Right forelimb (tissue), 1 donor: ENCODE results near the gene KRTAP1-4.
"Not testable (repeated sequence)": the region's sequence is repeated elsewhere in the genome, so short reads cannot be mapped to it uniquely, and the experiment has no call there.

Experiments used
- DNase-seq: peaks from one replicate; pipeline ENCODE4 v3.0.0-alpha.2; 2018

KRTAP1-4 gene

GRCh38 chr17:41046735-41047465, 16.9 kb upstream of the KRTAP1-4 start, which contains the start of gene KRTAP2-1:
Gene KRTAP2-1, minus strand, starts transcription at chr17:41047316. Its CDS starts 49 bp downstream, at chr17:41047267.
- DNase-seq: not testable (repeated sequence)

DNA sequence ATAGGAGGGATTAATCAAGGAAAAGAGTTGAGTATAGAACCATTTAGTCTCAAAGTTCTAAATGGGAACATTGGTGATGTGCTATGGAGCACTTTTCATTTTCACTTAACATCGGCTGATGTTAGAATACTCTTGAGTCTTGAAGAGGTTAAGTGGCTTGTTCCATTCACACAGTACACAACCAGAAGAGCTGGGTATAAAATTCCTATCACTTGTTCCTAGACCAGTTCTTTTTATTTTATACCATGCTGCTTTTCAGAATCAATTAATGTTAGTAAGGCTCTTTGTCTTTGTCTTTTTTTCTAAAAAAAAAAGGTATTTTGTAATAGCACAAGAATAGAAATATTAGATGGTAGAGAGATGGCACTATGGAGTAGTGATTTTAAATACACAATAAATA, 13.0 kb upstream of the KRTAP1-4 start:
- no peak for DNase-seq

DNA sequence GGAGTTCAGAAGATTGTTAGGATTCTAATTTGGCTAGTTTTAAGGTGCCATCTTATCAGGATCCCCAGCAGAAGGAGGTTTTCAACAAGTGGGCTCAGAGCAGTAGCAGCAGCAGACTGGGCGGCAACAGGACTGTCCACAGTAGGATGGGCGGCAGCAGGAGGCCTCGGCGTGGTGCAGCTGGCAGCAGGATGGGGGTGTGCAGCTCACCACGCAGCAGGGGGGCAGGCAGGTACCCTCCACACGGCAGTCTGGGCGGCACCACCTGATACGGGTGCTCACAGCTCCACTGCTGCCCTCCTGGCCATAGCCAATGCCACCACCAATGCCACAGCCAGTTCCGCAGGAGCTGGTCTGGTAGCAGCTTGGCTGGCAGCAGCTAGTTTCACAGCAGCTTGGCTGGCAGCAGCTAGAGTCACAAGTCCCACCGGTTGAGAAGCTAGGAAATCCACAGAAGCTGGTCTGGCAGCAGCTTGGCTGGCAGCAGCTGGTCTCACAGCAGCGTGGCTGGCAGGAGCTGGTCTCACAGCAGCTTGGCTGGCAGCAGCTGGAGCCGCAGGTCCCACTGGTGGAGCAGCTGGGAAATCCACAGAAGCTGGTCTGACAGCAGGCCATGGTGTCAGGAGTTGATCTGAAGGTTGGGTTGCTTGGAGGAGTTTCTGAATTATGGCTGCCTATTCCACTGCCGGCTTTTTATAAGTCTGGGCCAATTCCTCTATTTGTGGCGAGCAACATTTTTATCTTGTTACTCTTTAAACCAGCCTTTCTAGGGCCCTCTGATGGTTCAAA, 11.0 kb upstream of the KRTAP1-4 start, which contains the start of gene KRTAP1-1:
TSS of gene KRTAP1-1 (minus strand) at position 668 of the 789 bp plus-strand sequence. CDS start at position 615, 53 bp downstream.
- DNase-seq: peak; percentile 47

GRCh38 chr17:41037853-41038350, 7.9 kb upstream of the KRTAP1-4 start:
- no peak for DNase-seq

DNA sequence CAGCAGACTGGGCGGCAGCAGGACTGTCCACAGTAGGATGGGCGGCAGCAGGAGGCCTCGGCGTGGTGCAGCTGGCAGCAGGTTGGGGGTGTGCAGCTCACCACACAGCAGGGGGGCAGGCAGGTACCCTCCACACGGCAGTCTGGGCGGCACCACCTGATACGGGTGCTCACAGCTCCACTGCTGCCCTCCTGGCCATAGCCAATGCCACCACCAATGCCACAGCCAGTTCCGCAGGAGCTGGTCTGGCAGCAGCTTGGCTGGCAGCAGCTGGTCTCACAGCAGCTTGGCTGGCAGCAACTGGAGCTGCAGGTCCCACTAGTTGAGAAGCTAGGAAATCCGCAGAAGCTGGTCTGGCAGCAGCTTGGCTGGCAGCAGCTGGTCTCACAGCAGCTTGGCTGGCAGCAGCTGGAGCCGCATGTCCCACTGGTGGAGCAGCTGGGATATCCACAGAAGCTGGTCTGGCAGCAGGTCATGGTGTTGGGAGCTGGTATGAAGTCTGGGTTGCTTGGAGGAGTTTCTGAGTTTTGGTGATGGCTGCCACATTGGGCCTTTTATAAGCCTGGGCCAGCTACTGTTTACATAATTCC, 4.4 kb upstream of the KRTAP1-4 start, which contains the start of gene KRTAP1-3:
TSS of gene KRTAP1-3 (minus strand) at position 529 of the 590 bp plus-strand sequence. CDS start at position 476, 53 bp downstream.
- DNase-seq: not testable (repeated sequence)

DNA sequence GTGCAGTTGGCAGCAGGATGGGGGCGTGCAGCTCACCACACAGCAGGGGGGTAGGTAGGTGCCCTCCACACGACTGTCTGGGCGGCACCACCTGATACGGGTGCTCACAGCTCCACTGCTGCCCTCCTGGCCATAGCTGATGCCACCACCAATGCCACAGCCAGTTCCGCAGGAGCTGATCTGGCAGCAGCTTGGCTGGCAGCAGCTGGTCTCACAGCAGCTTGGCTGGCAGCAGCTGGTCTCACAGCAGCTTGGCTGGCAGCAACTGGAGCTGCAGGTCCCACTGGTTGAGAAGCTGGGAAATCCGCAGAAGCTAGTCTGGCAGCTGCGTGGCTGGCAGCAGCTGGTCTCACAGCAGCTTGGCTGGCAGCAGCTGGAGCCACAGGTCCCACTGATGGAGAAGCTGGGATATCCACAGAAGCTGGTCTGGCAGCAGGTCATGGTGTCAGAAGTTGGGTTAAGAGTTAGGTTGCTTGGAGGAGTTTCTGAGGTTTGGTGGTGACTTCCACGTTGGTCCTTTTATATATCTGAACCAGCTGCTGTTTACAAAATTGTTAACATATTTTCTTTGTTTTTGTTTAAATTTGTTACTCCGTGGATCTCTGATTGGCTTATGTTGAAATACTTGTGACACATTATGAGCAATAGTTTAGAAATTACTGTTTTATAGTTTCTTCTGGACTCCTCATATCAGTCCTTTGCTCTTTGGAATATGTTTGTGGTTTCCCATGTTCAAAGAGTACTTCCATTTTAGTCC, 3.1 kb downstream of the KRTAP1-4 start, which contains the start of gene KRTAP1-5:
TSS of gene KRTAP1-5 (minus strand) at position 494 of the 757 bp plus-strand sequence. CDS start at position 441, 53 bp downstream.
- DNase-seq: no peak

DNA sequence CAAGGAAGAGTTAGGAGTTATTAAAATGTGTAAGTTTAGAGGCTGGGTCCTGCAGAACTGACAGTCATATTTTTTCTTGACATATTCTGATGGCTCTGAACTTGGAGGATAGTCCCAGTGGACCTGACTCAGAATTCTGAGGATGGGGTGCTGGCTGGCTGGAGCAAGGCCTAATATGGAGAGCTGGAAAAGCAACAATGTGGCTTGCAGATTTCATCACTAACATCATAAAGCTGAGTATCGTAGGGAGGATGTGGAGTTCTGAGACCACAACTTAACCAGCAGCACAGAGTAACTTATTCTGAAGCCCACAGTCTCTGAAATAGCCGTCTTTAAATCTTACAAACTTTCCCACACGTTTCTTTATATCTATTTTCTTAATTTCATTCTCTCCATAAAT, 5.3 kb downstream of the KRTAP1-4 start:
- DNase-seq: no peak

GRCh38 chr17:41020336-41020735, 9.7 kb downstream of the KRTAP1-4 start:
- DNase-seq: no peak

GRCh38 chr17:41019415-41019814, 10.6 kb downstream of the KRTAP1-4 start:
- no peak for DNase-seq

DNA sequence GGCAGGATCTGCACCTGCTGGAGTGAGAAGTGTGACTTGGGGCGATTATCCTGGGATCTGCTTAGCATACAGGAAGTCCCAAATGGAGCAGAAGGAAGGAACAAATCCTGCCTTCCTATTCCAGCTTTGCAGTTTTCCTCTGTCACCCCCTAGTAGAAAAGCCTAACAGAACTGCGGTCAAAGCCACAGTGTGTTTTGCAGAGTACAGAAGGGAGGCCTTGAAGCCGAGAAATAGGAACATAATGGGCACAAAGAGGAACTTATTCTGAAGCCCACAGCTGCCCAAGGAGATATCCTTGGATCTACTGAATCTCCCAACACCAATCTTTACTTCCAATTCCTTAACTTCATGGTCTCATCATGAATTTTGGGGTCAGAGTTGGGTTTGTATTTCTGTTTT, 11.5 kb downstream of the KRTAP1-4 start:
- no peak for DNase-seq

DNA sequence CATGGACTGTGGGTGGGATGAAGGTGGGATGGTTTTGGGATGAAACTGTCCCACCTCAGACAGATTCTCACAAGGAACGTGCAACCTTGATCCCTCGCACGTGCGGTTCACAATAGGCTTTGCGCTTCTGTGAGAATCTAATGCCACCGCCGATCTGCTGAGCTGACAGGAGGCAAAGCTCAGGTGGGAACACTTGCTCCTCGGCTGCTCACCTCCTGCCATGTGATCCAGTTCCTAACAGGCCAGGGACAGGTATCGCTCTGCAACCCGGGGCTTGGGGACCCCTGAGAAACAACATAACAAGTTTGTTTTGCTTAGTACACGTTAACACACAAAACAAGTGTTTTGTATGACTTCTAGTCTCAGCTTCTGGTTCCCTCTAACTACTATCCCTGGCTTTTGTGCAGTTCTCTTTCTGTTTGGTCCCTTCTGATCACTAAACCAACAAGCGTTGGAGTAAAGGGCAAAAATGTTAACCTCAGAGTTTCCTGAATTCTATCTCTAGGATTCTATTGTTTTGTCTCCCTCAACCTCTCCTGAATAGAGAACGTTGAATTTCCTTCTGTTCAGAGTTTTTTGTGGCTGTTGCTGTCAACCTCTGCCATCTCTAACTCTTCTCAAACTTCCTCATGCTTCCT, 13.3 kb downstream of the KRTAP1-4 start:
- DNase-seq: no peak

GRCh38 chr17:41015454-41015853, 14.5 kb downstream of the KRTAP1-4 start:
- DNase-seq: no peak

- DNase-seq: no peak
Observed at GRCh38 chr17:41013606-41014005, 16.4 kb downstream of the KRTAP1-4 start.

DNA sequence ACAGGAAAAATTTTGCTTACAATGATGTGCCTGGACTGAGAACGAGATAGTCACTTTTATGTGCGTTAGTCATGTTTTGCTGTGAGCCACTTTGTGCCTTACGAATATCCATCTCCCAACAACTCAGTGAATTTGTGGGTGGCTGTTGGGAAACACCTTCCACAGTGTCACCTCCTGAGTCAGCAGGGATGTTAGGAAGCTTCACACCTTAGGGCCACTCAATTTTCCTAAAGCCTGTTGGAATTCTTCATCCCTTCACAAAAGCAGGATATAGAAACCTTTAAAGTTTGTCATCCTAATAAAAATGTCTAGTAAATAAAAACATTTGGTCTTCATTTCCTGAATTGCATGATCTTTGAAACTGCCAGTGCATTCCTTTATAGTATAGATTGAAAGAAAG, 16.8 kb downstream of the KRTAP1-4 start:
- DNase-seq: no peak

DNA sequence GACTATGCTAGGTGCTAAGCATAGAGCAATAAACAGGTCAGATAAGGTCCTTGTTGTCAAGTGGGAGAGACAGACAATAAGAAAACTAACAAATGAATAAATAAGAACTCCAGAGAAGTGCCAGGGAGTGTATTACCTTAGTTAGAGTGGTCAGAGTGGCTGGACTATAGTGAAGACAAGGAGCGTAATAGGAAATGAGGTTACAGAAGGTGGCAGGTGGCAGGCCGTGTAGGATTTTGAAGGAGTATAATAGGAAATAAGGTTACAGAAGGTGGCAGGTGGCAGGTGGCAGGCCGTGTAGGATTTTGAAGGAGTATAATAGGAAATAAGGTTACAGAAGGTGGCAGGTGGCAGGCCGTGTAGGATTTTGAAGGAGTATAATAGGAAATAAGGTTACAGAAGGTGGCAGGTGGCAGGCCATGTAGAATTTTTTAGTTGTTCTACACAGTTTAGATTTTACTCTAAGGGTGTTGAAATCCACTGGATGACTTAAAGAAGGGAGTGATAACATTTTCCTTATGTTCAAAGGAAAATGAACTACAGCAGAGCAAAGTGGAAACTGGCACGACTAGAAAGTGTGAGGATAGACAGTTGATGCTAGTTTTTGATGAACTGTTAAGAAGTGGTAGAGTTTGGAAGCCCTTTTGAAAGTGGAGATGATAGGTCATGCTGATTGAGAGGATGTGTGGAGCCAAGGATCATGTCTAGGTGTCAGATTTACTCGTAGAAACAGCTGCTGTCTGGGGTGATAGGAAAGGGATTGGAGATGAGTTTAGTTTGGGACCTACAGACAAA, 17.5 kb downstream of the KRTAP1-4 start:
- no peak for DNase-seq

DNA sequence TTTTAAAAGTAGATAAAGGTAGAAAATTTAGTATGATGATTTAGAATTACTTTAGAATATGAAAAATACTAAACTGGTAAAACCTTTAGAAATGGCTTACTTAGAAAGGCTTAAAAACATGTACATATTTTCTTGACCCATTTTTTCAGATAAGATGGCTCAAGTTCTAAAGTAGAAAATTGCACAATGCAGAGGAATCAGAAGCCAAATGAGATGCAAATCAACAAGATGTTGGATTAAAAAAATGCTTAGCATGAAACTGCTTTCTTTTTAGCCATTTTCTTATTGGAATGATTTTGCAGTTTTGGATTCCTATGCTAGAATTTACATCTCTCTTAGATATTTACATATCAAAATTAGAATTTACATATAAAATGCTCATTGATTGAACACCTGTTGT, 19.6 kb downstream of the KRTAP1-4 start:
- no peak for DNase-seq

- no peak for DNase-seq
Observed at GRCh38 chr17:41009936-41010335, 20.1 kb downstream of the KRTAP1-4 start.

GRCh38 chr17:41009301-41009760, 20.7 kb downstream of the KRTAP1-4 start:
- no peak for DNase-seq

DNA sequence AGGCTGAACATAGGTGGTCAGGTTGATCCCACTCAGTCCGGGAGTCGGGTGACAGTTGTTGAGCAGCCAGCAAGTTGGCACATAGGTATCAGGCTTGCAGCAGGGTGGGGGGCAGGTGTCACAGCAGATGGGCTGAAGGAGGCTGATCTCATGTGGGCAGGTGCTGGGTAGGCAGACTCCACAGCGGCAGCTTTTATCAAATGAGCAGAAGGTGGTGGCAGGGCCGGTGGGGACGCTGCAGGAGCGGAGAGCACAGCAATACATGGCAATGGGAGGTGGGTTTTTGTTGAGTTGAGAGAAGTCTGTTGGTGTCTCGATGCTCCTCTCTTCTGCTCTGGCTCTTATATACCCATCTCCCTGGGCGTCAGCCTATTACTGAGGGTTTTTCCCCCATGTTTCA, 21.2 kb downstream of the KRTAP1-4 start, which contains the start of gene KRTAP3-1:
TSS of gene KRTAP3-1 (minus strand) at position 318 of the 400 bp plus-strand sequence. CDS start at position 264, 54 bp downstream.
- no peak for DNase-seq

DNA sequence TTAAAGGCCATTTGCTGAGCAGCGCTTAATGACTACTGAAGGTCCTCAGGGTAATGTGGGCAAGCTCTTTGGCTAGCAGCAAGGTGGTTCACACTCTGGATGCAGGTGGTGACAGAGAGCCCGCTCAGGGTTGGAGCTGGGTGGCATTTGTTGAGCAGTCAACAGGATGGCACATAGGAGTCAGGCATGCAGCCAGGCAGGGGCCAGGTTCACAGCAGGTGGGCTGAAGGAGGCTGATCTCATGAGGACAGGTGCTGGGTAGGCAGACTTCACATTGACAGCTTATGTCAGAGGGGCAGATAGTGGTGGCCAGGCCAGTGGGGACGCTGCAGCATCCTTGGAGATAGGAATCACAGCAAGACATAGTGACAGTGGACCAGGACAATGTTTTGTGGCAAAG, 25.6 kb downstream of the KRTAP1-4 start:
- DNase-seq: no peak

DNA sequence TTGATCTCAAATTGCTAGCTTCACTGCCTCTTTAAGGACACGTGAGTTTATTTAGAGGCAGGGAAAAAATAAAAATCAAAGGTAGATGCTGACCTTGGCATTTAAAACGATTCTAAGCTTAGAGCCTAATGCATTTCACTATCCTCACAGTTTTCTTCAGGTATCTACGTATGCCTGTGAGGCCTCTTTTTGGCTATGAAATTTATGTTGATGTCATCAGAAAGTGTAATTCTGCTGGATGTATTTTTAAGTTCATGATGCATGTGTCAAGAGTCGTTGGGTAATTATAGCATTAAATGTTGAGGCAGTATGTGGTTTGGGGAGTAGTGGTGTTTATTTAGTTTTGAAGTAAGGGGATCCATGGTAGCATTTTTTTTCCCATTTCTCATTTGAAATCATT, 26.1 kb downstream of the KRTAP1-4 start:
- no peak for DNase-seq
